ENCODE measurements around the gene TAF1.
"Not testable (repeated sequence)": the region's sequence is repeated elsewhere in the genome, so short reads cannot be mapped to it uniquely, and the experiment has no call there.

The TAF1 gene

DNA sequence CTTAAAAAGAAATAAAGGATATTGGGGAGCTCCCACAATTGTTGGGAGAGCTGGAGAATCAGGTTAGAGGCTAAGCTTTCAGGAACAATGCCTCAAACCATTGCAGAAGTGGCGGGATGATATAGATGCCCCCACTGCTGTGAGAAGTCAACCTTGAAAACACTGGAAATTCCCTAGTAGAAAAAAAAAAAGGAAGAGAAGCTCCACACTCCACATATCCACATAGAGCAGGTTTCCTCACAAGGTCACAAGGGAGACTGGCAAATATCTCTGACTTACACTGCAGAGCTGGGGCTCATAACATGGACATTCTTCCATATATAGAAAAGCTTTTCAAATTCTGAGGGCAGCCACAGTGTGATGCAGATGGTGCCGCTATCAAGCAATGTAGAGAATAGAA lies 144.0 kb downstream of the TAF1 start:
- H3F3A ChIP-seq (ENCODE audit: low read depth): no peaks in the 10 kb centered on the region
- no peak overlapping the region for H3K4me3 ChIP-seq (ENCODE audit: low read length, poor library complexity, severe bottlenecking)
- H3K9ac ChIP-seq (ENCODE audit: low read depth, low read length, poor library complexity, severe bottlenecking): no peak overlapping the region
- H3K4me1 ChIP-seq (ENCODE audit: insufficient read depth, low read length, poor library complexity, severe bottlenecking): no peaks in the 10 kb centered on the region
- no peaks in the 10 kb centered on the region for H3K27me3 ChIP-seq (ENCODE audit: insufficient read depth, low read length, poor library complexity, severe bottlenecking)
- H2AFZ ChIP-seq (ENCODE audit: low read length): no peak overlapping the region
- no peaks in the 10 kb centered on the region for H3K9me2 ChIP-seq (replicated peaks; ENCODE audit: low read depth, low read length)
- TF ChIP-seq EZH2phosphoT487 (IDR thresholded peaks at IDR 0.05; ENCODE audit: borderline replicate concordance): no peak
- TF ChIP-seq, protein P1, sequence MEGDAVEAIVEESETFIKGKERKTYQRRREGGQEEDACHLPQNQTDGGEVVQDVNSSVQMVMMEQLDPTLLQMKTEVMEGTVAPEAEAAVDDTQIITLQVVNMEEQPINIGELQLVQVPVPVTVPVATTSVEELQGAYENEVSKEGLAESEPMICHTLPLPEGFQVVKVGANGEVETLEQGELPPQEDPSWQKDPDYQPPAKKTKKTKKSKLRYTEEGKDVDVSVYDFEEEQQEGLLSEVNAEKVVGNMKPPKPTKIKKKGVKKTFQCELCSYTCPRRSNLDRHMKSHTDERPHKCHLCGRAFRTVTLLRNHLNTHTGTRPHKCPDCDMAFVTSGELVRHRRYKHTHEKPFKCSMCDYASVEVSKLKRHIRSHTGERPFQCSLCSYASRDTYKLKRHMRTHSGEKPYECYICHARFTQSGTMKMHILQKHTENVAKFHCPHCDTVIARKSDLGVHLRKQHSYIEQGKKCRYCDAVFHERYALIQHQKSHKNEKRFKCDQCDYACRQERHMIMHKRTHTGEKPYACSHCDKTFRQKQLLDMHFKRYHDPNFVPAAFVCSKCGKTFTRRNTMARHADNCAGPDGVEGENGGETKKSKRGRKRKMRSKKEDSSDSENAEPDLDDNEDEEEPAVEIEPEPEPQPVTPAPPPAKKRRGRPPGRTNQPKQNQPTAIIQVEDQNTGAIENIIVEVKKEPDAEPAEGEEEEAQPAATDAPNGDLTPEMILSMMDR (conservative IDR thresholded peaks at IDR 0.05; ENCODE audit: low read length): no peak
- H4K20me1 ChIP-seq (ENCODE audit: insufficient read depth, low read length, poor library complexity, severe bottlenecking): no peaks in the 10 kb centered on the region
- no peaks in the 10 kb centered on the region for H3K36me3 ChIP-seq (ENCODE audit: insufficient read depth, low read length)
- no peaks in the 10 kb centered on the region for H3K79me2 ChIP-seq (ENCODE audit: insufficient read depth, low read length)
- H3K9me3 ChIP-seq (ENCODE audit: insufficient read depth, low read depth, low read length): no peaks in the 10 kb centered on the region
- no peak overlapping the region for H3K4me2 ChIP-seq (ENCODE audit: low read depth, low read length, poor library complexity, severe bottlenecking)

DNA sequence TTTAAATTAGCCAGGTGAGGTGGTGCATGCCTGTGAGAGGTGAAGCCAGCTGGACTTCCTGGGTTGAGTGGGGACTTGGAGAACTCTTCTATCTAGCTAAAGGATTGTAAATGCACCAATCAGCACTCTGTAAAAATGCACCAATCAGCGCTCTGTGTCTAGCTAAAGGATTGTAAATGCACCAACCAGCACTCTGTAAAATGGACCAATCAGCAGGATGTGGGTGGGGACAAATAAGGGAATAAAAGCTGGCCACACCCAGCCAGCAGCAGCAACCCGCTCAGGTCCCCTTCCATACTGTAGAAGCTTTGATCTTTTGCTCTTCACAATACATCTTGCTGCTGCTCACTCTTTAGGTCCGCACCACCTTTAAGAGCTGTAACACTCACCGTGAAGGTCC lies 147.6 kb downstream of the TAF1 start:
- not testable (repeated sequence) for H2AFZ ChIP-seq (ENCODE audit: low read length); H3K4me3 ChIP-seq (ENCODE audit: low read length, poor library complexity, severe bottlenecking); H3K36me3 ChIP-seq (ENCODE audit: insufficient read depth, low read length); H3K9me2 ChIP-seq (replicated peaks; ENCODE audit: low read depth, low read length); H3K27me3 ChIP-seq (ENCODE audit: insufficient read depth, low read length, poor library complexity, severe bottlenecking); H3F3A ChIP-seq (ENCODE audit: low read depth); H3K4me1 ChIP-seq (ENCODE audit: insufficient read depth, low read length, poor library complexity, severe bottlenecking); H3K79me2 ChIP-seq (ENCODE audit: insufficient read depth, low read length); H3K9me3 ChIP-seq (ENCODE audit: insufficient read depth, low read depth, low read length); H3K4me2 ChIP-seq (ENCODE audit: low read depth, low read length, poor library complexity, severe bottlenecking); H4K20me1 ChIP-seq (ENCODE audit: insufficient read depth, low read length, poor library complexity, severe bottlenecking); H3K9ac ChIP-seq (ENCODE audit: low read depth, low read length, poor library complexity, severe bottlenecking)

DNA sequence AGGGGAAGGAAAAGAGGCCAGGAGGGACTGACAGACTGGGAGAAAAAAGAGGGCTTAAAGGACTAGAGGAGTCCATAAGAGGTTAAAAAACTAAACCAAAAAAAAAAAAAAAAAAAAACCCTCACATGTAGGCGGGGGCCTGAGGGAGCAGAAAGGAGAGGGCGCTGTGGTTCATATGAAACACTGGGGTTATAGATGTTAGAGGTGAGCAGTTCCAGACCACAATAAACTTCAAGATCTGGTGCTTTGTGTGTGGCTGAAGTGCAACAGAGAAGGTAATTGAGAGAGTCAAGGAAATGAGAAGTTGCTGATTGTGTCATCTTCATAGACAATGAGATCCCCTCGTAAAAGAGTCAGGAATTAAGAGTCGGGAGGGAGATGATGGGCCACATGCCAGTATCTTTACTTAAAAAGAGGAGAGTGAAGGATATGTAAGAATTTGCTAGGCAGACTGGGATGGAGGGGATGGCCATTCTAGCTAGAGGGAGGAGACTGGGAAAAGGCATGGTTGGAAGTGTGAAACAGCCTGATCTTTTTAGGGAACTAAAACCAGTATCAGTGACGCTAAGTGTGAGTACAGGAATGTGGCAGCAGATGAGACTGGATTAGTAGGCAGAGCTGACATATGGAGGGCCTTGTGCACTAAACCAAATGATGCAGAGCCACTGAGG lies 148.3 kb downstream of the TAF1 start:
- Histone ChIP-seq H4K20me1 (ENCODE audit: insufficient read depth, low read length, poor library complexity, severe bottlenecking) (no peaks in the 10 kb centered on the region), H3K9ac (ENCODE audit: low read depth, low read length, poor library complexity, severe bottlenecking) (no peak overlapping the region), H3K36me3 (ENCODE audit: insufficient read depth, low read length) (no peaks in the 10 kb centered on the region), H3F3A (ENCODE audit: low read depth) (no peaks in the 10 kb centered on the region), H3K79me2 (ENCODE audit: insufficient read depth, low read length) (no peaks in the 10 kb centered on the region), H3K4me2 (ENCODE audit: low read depth, low read length, poor library complexity, severe bottlenecking) (no peak overlapping the region), H3K9me3 (ENCODE audit: insufficient read depth, low read depth, low read length) (no peaks in the 10 kb centered on the region), H3K9me2 (replicated peaks; ENCODE audit: low read depth, low read length) (no peaks in the 10 kb centered on the region), H2AFZ (ENCODE audit: low read length) (no peak overlapping the region), H3K4me3 (ENCODE audit: low read length, poor library complexity, severe bottlenecking) (no peak overlapping the region), H3K27me3 (ENCODE audit: insufficient read depth, low read length, poor library complexity, severe bottlenecking) (no peaks in the 10 kb centered on the region), H3K4me1 (ENCODE audit: insufficient read depth, low read length, poor library complexity, severe bottlenecking) (no peaks in the 10 kb centered on the region)
- TF ChIP-seq, protein P1 (conservative IDR thresholded peaks at IDR 0.05; ENCODE audit: low read length): no peak
- no peak for TF ChIP-seq EZH2phosphoT487 (IDR thresholded peaks at IDR 0.05; ENCODE audit: borderline replicate concordance)

DNA sequence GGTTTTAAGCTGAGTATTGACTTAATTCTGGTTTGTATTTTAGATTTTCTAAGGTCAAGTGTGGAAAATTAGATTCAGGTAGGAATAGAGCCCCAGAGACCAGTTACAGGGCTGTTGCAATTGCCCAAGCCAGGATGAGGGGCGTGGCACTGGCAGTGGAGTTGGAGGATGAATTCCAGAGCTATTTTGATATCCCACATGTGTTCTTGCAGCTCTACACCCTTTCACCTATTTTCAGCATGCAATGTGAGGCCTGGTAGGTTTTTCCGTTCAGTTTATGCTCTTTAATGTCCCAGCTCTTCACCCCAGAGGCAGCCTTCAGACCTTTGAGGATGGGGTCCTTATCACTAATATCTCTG lies 148.9 kb downstream of the TAF1 start:
- Histone ChIP-seq H3F3A (ENCODE audit: low read depth) (no peaks in the 10 kb centered on the region), H3K27me3 (ENCODE audit: insufficient read depth, low read length, poor library complexity, severe bottlenecking) (no peaks in the 10 kb centered on the region), H4K20me1 (ENCODE audit: insufficient read depth, low read length, poor library complexity, severe bottlenecking) (no peaks in the 10 kb centered on the region), H3K79me2 (ENCODE audit: insufficient read depth, low read length) (no peaks in the 10 kb centered on the region), H3K4me3 (ENCODE audit: low read length, poor library complexity, severe bottlenecking) (no peak overlapping the region), H2AFZ (ENCODE audit: low read length) (no peak overlapping the region), H3K9me3 (ENCODE audit: insufficient read depth, low read depth, low read length) (no peaks in the 10 kb centered on the region), H3K9me2 (replicated peaks; ENCODE audit: low read depth, low read length) (no peaks in the 10 kb centered on the region), H3K9ac (ENCODE audit: low read depth, low read length, poor library complexity, severe bottlenecking) (no peak overlapping the region), H3K4me2 (ENCODE audit: low read depth, low read length, poor library complexity, severe bottlenecking) (no peak overlapping the region), H3K36me3 (ENCODE audit: insufficient read depth, low read length) (no peaks in the 10 kb centered on the region), H3K4me1 (ENCODE audit: insufficient read depth, low read length, poor library complexity, severe bottlenecking) (no peaks in the 10 kb centered on the region)
- TF ChIP-seq EZH2phosphoT487 (IDR thresholded peaks at IDR 0.05; ENCODE audit: borderline replicate concordance): no peak
- TF ChIP-seq, protein P1 (conservative IDR thresholded peaks at IDR 0.05; ENCODE audit: low read length): no peak

All from Loucy (cell line).